ENCODE results near the gene FRMPD4. TPM values are rescaled to one million over a fixed set of nuclear protein-coding genes. Genes with fewer than 3 reads are reported as not detected.

FRMPD4 gene
- total RNA-seq, 1 experiment from 2014 or later: 1.4 TPM

DNA sequence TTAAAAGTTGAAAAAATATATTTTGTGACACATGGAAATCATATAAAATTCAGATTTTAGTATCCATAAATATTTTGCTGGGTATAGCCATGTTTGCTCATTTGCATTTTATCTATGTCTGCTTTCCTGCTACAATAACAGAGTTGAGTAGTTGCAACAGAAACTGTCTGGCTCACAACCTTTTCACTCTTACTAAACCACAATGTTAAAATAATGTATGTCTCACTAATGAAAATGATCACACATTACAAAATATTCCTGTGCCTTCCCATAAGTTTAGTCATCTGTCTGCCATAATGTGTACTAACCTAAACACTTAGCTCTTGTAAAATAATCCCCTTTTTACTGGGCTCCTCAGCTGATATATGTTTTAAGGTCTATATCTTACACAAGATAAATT lies 479.0 kb downstream of the FRMPD4 start (continued):
- TF ChIP-seq, protein P1, sequence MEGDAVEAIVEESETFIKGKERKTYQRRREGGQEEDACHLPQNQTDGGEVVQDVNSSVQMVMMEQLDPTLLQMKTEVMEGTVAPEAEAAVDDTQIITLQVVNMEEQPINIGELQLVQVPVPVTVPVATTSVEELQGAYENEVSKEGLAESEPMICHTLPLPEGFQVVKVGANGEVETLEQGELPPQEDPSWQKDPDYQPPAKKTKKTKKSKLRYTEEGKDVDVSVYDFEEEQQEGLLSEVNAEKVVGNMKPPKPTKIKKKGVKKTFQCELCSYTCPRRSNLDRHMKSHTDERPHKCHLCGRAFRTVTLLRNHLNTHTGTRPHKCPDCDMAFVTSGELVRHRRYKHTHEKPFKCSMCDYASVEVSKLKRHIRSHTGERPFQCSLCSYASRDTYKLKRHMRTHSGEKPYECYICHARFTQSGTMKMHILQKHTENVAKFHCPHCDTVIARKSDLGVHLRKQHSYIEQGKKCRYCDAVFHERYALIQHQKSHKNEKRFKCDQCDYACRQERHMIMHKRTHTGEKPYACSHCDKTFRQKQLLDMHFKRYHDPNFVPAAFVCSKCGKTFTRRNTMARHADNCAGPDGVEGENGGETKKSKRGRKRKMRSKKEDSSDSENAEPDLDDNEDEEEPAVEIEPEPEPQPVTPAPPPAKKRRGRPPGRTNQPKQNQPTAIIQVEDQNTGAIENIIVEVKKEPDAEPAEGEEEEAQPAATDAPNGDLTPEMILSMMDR (IDR thresholded peaks at IDR 0.05): no peak

DNA sequence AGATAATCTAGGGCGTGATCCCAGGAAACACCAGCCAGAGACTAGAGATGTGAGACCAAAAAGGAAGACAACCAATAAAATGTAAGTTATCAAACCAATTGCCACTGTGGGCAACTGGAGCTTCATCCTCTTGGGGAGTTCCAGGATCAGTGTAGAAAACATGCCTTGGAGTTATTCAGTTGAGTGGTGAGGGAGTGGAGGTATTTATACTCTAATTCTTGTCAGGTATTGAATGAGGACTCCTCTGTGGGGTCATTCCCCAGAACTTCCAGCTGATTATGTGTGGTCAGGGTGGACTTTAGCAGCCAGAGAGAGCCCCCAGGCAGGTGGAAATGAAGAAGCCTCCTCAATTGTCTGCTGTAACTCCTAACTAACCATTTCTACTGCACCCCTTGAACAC lies 509.0 kb downstream of the FRMPD4 start:
- CTCF ChIA-PET: no interaction called here
- TF ChIP-seq GABPB1 (CRISPR knock-in tag; IDR thresholded peaks at IDR 0.05) (no peak), ZBTB21 (CRISPR knock-in tag; IDR thresholded peaks at IDR 0.05; ENCODE audit: borderline replicate concordance) (no peak), ZNF423 (CRISPR knock-in tag; IDR thresholded peaks at IDR 0.05) (no peak), NR1H2 (CRISPR knock-in tag; IDR thresholded peaks at IDR 0.05) (no peak), CREM (CRISPR knock-in tag; IDR thresholded peaks at IDR 0.05) (no peak), TEAD1 (CRISPR knock-in tag; IDR thresholded peaks at IDR 0.05) (no peak)
- TF ChIP-seq, protein P2, sequence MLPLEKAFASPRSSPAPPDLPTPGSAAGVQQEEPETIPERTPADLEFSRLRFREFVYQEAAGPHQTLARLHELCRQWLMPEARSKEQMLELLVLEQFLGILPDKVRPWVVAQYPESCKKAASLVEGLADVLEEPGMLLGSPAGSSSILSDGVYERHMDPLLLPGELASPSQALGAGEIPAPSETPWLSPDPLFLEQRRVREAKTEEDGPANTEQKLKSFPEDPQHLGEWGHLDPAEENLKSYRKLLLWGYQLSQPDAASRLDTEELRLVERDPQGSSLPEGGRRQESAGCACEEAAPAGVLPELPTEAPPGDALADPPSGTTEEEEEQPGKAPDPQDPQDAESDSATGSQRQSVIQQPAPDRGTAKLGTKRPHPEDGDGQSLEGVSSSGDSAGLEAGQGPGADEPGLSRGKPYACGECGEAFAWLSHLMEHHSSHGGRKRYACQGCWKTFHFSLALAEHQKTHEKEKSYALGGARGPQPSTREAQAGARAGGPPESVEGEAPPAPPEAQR (CRISPR knock-in tag; IDR thresholded peaks at IDR 0.05): no peak
- TF ChIP-seq, protein P3, sequence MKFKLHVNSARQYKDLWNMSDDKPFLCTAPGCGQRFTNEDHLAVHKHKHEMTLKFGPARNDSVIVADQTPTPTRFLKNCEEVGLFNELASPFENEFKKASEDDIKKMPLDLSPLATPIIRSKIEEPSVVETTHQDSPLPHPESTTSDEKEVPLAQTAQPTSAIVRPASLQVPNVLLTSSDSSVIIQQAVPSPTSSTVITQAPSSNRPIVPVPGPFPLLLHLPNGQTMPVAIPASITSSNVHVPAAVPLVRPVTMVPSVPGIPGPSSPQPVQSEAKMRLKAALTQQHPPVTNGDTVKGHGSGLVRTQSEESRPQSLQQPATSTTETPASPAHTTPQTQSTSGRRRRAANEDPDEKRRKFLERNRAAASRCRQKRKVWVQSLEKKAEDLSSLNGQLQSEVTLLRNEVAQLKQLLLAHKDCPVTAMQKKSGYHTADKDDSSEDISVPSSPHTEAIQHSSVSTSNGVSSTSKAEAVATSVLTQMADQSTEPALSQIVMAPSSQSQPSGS (CRISPR knock-in tag; IDR thresholded peaks at IDR 0.05; ENCODE audit: borderline replicate concordance, low read depth): no peak
- TF ChIP-seq, protein P4, sequence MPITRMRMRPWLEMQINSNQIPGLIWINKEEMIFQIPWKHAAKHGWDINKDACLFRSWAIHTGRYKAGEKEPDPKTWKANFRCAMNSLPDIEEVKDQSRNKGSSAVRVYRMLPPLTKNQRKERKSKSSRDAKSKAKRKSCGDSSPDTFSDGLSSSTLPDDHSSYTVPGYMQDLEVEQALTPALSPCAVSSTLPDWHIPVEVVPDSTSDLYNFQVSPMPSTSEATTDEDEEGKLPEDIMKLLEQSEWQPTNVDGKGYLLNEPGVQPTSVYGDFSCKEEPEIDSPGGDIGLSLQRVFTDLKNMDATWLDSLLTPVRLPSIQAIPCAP (CRISPR knock-in tag; IDR thresholded peaks at IDR 0.05): no peak
- TF ChIP-seq, protein P5, sequence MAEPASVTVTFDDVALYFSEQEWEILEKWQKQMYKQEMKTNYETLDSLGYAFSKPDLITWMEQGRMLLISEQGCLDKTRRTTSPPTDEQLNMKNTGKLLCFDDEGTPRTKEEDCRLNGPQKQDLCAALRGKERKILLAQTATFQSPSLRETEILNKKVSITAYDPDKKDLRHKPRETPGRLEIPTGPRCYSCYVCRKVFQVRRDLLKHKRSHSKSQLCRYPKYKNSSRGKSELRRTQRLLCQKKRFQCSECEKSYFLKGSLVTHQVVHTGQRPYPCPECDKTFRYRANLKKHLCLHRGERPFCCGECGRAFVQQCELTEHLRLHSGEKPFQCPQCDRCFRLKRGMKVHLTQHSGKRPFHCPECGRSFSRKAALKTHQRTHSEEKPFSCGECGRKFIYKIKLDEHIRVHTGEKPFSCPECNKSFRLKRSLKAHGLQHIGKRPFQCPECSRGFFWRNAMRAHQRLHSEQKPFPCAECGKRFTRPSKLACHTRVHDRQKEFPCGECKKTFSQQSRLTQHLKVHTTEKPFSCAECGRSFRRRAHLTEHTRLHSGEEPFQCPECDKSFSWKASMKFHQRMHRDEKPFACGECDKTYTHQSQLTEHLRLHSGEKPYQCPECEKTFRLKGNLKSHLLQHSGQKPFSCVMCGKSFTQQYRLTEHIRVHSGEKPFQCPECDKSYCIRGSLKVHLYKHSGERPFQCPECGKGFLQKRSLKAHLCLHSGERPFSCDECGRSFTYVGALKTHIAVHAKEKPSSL (CRISPR knock-in tag; conservative IDR thresholded peaks at IDR 0.05): no peak
- no peaks in the 10 kb centered on the region for H3K9me3 Mint-ChIP-seq
- ATAC-seq (no peak), DNase-seq (ENCODE audit: low spot score) (no peak)
- H3K36me3 Mint-ChIP-seq: no peaks in the 10 kb centered on the region
- POLR2A ChIA-PET: no interaction called here
- H3K4me3 Mint-ChIP-seq: no peak overlapping the region
- H3K27me3 Mint-ChIP-seq (ENCODE audit: low read depth): no peaks in the 10 kb centered on the region; the same call in 1 of the 2 replicates
- no peaks in the 10 kb centered on the region for H3K4me1 Mint-ChIP-seq
- no peak overlapping the region for H3K27ac Mint-ChIP-seq

DNA sequence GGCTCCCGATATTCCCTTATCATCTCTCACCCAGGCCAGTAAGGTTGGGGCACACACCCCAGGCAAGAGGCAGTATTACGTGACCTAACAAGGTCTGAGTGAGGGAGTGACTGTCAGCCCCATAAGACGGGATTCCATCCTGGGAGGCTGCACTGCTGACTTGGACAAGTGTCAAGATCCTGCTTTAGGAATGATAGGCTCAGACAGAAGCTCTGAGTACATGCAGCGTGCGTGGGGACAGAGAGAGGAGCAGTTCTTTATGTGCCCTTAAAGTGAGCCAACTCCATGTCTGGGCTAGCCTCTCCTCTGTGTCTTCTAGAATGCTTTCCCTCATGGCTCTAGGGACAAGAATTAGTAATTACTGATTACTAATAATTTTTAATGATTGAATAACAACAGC lies 510.7 kb downstream of the FRMPD4 start:
- Mint-ChIP-seq H3K9me3 (no peaks in the 10 kb centered on the region), H3K4me1 (no peaks in the 10 kb centered on the region), H3K27me3 (ENCODE audit: low read depth) (no peaks in the 10 kb centered on the region; the same call in 1 of the 2 replicates), H3K27ac (no peak overlapping the region), H3K4me3 (no peak overlapping the region), H3K36me3 (no peaks in the 10 kb centered on the region)
- ATAC-seq (no peak), DNase-seq (ENCODE audit: low spot score) (no peak)
- CTCF ChIA-PET: no interaction called here
- POLR2A ChIA-PET: no interaction called here
- TF ChIP-seq ZNF416 (CRISPR knock-in tag; IDR thresholded peaks at IDR 0.05) (no peak), TP53 (CRISPR knock-in tag; IDR thresholded peaks at IDR 0.05) (no peak), GRHL2 (CRISPR knock-in tag; IDR thresholded peaks at IDR 0.05; ENCODE audit: insufficient replicate concordance, severe bottlenecking) (no peak), ETV6 (CRISPR knock-in tag; IDR thresholded peaks at IDR 0.05) (no peak), ELF4 (CRISPR knock-in tag; IDR thresholded peaks at IDR 0.05; ENCODE audit: low read depth) (no peak)
- TF ChIP-seq, protein P6, sequence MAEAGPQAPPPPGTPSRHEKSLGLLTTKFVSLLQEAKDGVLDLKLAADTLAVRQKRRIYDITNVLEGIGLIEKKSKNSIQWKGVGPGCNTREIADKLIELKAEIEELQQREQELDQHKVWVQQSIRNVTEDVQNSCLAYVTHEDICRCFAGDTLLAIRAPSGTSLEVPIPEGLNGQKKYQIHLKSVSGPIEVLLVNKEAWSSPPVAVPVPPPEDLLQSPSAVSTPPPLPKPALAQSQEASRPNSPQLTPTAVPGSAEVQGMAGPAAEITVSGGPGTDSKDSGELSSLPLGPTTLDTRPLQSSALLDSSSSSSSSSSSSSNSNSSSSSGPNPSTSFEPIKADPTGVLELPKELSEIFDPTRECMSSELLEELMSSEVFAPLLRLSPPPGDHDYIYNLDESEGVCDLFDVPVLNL (CRISPR knock-in tag; IDR thresholded peaks at IDR 0.05; ENCODE audit: borderline replicate concordance, low read depth): no peak
- TF ChIP-seq, protein P7, sequence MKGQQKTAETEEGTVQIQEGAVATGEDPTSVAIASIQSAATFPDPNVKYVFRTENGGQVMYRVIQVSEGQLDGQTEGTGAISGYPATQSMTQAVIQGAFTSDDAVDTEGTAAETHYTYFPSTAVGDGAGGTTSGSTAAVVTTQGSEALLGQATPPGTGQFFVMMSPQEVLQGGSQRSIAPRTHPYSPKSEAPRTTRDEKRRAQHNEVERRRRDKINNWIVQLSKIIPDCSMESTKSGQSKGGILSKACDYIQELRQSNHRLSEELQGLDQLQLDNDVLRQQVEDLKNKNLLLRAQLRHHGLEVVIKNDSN (CRISPR knock-in tag; IDR thresholded peaks at IDR 0.05): no peak
- TF ChIP-seq, protein P8, sequence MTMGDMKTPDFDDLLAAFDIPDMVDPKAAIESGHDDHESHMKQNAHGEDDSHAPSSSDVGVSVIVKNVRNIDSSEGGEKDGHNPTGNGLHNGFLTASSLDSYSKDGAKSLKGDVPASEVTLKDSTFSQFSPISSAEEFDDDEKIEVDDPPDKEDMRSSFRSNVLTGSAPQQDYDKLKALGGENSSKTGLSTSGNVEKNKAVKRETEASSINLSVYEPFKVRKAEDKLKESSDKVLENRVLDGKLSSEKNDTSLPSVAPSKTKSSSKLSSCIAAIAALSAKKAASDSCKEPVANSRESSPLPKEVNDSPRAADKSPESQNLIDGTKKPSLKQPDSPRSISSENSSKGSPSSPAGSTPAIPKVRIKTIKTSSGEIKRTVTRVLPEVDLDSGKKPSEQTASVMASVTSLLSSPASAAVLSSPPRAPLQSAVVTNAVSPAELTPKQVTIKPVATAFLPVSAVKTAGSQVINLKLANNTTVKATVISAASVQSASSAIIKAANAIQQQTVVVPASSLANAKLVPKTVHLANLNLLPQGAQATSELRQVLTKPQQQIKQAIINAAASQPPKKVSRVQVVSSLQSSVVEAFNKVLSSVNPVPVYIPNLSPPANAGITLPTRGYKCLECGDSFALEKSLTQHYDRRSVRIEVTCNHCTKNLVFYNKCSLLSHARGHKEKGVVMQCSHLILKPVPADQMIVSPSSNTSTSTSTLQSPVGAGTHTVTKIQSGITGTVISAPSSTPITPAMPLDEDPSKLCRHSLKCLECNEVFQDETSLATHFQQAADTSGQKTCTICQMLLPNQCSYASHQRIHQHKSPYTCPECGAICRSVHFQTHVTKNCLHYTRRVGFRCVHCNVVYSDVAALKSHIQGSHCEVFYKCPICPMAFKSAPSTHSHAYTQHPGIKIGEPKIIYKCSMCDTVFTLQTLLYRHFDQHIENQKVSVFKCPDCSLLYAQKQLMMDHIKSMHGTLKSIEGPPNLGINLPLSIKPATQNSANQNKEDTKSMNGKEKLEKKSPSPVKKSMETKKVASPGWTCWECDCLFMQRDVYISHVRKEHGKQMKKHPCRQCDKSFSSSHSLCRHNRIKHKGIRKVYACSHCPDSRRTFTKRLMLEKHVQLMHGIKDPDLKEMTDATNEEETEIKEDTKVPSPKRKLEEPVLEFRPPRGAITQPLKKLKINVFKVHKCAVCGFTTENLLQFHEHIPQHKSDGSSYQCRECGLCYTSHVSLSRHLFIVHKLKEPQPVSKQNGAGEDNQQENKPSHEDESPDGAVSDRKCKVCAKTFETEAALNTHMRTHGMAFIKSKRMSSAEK (CRISPR knock-in tag; IDR thresholded peaks at IDR 0.05; ENCODE audit: borderline replicate concordance): no peak
- TF ChIP-seq, protein P4 (CRISPR knock-in tag; IDR thresholded peaks at IDR 0.05): no peak

Data from WTC11 (cell line).